T47D (cell line): ENCODE measurements around the gene SLC36A4.
"Not testable (repeated sequence)": the region's sequence is repeated elsewhere in the genome, so short reads cannot be mapped to it uniquely, and the experiment has no call there.

Source experiments
- DNase-seq, 2 experiments: peaks; one replicate each; pipeline versions ENCODE4 v3.0.0 to v3.0.0-alpha.2; 2011 to 2012; ENCODE audit warnings: low read depth in 1 of 2, low spot score in 1 of 2
- JUND ChIP-seq: IDR thresholded peaks from 2 replicates; pipeline ENCODE4 v1.6.1; 2012; ENCODE audit warnings: low read depth
- in situ Hi-C: cut with HindIII; loops from 2 replicates; pipeline ENCODE4 v1.10.0; 2016; ENCODE audit warnings: low sequenced_read_pairs, low pct_unique_long_range_greater_than_20kb

The SLC36A4 gene

DNA sequence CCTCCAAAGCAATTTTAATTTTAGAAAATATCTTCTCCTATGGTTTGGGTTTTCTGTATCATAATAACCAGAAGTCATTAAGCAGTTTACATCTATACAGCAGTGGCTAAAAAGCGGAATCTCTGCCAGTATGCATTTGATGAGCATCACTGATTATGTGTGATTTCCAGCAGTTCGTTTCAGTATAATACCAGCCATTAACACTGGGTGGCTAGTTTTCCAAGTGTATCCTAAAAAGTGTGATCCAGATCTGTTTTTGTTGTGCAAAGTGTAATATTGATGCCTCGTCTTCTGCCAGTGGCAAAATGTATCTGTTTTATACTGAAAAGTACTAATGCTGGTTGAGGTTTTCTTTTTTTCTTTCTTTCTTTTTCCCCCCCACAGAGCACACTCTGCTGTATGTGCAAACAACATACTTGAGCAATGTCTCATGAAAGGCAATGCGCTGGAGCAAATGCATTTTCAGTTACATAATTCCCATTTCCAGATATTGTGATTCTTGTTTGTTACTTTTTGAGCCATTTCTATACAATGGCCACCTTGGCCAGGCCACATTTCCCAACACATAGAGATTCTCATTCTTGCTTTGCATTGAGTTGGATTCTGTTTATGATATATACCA, 64.2 kb downstream of the SLC36A4 start:
- TF ChIP-seq JUND, result no peak
- in situ Hi-C loops, result no loop called here
- DNase-seq, result no peak

DNA sequence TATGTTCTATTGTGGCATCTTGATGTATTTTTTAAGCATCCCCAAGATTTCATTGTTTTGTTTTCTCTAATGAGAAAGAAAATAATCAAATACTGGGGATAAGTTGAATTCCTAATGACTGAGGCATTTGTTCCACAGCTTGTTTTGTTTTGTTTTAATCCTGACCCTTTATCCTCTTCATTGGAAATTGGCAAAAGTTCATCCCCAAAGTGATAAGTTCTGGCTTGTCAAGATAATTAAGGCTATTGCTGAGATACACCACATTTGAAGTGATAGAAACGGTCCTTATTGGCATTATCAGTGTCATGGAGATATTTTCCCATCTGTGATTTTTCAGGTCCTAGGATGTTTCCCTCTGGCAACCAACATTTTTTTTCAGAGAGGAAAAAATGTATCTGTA, 65.0 kb downstream of the SLC36A4 start:
- in situ Hi-C loops, result no loop called here
- TF ChIP-seq JUND, result no peak
- no peak for DNase-seq

DNA sequence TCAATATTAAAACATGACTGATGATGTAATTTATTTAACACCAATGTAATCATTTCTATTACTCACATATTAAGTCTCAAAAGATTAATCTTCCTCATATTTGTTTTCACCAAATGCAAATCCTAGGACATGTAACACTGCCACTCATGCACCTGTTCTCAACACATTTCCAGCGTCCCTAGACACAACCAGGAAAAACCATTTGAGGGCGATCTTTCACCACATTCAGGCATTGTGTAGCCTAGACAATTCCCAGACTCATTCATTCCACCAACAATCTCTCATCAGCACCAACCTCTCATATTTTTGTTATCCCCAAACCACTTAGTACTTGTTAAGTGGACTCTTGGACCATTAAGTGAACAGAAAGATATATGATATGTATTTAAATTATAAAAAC, 66.1 kb downstream of the SLC36A4 start:
- no peak for TF ChIP-seq JUND
- peak in 1 of 2 experiments; percentile 72 for DNase-seq
- in situ Hi-C loops, result no loop called here

DNA sequence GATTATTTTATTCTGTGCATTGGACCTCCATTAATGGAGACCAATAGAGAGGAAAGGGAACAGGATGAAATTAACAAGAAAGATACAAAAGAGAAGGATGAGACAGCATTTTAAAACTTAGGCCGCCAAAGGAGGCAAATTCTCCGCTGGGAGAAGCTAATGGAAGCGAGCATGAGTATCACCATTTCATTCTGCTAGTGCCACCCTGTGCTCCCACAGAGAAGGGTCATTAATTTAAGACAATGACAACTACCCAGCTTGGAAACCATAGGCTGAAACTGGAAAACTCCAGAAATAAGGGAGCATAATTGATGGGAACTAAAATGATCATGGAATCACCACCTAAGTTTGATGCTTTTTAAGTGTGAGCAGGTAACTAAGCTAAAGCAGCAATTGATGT, 69.2 kb downstream of the SLC36A4 start:
- in situ Hi-C loops, result no loop called here
- peak in 1 of 2 experiments; percentile 28 for DNase-seq
- TF ChIP-seq JUND, result no peak

DNA sequence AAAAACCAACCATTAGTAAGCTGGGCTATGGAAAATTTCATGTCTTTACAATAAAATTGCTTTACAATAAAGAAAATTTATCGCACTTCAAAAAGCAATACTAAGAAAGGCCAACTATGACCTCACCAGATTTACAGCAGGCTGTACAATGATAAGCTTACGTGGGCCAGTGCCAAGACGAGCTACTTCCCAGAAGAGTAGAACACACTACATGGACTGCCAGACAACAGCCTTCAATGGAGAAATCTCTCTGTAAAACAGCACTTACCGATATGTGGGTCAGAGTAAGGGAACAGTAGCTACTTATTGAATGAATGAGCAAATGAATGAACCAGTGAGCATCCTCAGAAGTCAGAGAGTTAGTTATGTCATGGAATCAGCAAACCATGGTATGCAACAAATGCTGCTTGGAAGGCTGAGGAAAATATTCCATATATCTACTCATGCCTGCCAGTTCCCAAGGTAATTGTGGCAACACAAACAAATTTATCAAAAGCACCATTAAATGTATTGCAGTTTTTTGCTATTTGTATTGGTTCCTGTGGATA, 74.4 kb downstream of the SLC36A4 start:
- no peak for TF ChIP-seq JUND
- DNase-seq, result no peak
- in situ Hi-C loops, result no loop called here

DNA sequence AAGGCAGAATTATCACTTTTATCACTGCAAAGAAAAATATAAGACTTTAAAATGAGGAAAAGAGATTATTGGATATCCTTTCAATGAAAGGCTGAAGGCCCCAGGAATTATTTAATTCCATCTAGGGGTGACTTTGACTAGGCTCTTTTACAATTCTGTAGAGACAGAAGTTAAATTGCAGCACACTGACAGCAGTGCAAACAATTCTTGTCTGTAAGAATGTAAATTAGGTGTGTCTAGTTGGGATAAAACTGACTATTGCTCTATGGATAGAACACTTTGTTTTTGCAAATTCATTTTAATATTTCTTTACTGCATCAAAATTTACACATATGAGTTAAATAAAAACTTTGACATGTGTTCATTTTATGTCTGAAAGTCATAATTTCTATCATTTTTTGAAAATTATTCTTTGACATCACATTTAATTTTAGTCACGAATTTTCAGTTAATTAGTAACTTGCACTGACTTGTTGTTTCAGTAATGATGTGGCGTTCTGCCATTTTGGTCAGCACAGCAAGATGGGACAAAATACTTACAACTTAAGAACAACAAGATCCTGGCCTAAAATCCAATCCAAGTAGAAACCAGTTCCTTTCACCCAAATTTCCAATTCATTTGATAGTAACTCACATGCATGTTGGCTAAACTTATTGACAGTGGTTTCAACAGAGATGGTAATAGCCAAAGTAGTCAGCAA, 75.1 kb downstream of the SLC36A4 start:
- no peak for TF ChIP-seq JUND
- no peak for DNase-seq
- in situ Hi-C loops, result no loop called here

DNA sequence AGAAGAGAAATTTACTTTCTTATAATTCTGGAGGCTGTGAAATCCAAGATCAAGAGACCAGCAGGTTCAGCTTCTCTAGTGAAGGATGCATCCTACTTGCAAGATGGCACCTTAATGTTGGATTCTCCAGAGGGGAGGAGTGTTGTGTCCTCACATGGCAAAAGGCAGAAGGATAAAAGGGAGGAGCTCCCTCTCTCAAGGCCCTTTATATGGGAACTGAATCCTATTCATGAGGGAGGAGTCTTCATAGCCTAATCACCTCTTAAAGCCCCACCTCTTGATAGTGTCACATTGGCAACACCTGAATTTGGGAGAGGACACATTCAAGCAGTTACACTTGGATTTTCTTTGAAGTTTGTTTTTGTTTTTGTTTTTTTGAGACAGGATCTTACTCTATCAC, 79.5 kb downstream of the SLC36A4 start:
- in situ Hi-C loops, result no loop called here
- TF ChIP-seq JUND, result no peak
- DNase-seq, result no peak

DNA sequence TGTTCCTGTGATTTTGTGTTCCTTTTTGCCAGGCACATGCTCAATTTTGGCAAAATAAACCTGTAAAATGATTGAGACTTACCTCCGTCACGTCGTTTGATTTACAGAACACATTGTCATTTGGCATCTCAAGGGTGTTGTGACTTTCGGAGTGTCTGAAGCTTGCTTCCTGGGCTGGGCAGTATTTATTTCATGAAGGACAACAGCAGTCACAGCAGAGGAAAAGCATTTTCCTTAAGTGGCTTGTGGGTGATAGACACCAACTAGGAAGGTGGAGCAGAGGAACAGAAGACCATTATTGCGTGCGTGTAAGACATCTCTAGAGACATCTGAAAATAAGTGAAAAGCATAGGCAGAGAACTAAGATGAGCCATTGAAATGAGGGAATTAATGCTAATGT, 80.2 kb downstream of the SLC36A4 start:
- no peak for DNase-seq
- TF ChIP-seq JUND, result no peak
- in situ Hi-C loops, result no loop called here

DNA sequence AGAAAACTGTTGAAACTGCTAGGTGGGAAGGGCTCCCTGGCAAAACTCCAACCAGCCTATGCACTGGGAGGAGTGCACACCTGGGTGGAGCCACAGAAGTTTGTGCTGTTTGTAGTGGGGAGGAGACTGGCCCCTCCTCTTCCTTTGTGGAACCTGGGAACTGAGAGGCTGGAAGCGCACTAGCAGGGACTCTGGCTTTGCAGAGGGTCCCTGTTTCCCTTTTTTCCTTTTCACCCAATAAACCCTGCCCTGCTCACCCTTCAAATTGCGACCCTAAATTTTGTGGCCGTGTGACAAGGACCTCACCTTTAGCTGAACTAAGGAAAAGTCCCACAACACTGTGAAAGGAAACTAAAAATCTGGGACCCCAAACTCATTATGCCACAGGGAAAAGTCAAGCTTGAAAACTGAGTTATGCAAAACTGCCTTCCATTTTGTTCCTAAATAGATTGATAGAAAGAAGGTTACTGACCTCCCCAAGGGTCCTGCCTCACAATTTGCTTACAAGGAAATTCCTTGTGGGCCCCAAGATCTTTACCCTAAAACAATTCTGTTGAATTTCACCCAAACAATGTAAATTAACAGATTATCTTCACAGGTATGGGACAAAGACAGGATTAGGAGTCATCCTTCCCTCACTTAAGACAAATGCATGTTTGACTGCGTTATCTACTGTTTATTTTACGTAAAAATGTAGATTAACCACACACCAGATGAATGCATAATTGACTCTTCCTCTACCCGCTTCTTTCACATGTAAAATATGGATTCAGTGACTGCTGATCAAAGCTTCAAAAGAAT, 81.0 kb downstream of the SLC36A4 start:
- DNase-seq, result peak in 1 of 2 experiments; percentile 24
- in situ Hi-C loops, result no loop called here
- no peak for TF ChIP-seq JUND

DNA sequence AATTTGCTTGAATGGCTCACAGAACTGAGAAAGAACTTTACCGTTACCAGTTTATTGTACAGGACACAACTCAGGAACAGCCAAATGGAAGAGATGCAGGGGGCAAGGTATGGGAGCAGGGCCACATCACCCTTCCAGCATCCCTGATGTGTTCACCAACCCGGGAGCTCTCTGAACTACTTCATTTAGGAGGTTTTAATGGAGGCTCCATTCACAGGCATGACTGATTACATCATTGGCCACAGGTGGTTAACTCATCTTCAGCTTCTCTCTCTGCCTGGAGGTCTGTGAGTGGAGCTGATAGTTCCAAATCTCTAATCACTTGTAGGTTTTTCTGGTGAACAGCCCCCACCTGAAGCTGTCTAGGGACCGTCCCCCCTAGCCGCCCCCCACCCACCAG, 83.5 kb downstream of the SLC36A4 start:
- no peak for TF ChIP-seq JUND
- in situ Hi-C loops, result no loop called here
- DNase-seq, result no peak

DNA sequence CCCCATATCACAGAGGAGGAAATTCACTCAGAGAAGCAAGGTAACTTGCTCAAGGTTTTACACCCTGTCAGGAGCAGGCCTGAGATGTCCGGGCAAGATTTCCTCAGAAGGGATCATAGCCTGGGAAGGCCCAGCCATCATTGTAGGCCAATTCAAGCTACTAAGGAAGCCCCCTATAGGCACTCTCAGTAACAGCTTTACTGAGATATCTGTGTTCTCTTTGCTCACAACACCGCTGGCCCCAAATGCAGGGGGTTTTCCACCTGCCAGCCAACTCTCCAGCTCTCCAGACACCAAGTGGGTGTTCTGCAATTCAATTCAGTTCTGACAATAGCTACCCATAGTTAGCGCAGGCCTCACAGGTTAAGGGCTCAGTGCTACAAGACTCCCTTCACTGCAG, 84.0 kb downstream of the SLC36A4 start:
- DNase-seq, result no peak
- TF ChIP-seq JUND, result no peak
- in situ Hi-C loops, result no loop called here

DNA sequence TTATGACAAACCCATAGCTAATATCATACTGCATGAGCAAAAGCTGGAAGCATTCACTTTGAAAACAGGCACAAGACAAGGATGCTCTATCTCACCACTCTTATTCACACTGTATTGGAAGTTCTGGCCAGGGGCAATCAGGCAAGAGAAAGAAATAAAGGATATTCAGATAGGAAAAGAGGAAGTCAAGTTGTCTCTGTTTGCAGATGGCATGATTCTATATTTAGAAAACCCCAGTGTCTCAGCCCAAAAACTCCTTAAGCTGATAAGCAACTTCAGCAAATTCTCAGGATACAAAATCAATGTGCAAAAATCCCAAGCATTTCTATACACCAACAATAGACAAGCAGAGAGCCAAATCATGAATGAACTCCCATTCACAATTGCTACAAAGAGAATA, 86.6 kb downstream of the SLC36A4 start:
- DNase-seq, in situ Hi-C loops: not testable (repeated sequence)

DNA sequence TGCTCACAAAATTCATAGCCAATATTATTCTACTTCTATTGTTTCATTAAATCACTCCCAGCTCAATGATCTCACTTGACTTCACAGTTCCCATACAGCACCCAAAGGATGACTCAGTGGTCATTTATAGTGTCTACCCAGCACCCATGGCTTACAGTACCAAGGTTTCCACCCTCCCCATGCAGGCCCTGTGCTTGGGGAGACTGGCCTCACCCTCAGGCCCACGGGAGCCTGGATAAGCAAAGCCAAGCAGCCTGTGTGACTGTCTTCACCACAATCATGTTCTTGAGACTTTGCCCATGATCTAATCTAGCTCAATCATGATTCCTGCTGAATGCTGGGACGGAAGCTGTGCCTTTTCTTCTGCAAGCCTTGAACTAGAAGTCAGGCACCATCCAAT, 97.6 kb downstream of the SLC36A4 start:
- no peak for DNase-seq
- no peak for TF ChIP-seq JUND
- in situ Hi-C loops, result no loop called here
